NCI-H226 (cell line): ENCODE data around the gene RASAL1.

Experiments
- DNase-seq: peaks from one replicate; pipeline ENCODE4 v3.0.0-alpha.2; 2015

Gene RASAL1, protein sequence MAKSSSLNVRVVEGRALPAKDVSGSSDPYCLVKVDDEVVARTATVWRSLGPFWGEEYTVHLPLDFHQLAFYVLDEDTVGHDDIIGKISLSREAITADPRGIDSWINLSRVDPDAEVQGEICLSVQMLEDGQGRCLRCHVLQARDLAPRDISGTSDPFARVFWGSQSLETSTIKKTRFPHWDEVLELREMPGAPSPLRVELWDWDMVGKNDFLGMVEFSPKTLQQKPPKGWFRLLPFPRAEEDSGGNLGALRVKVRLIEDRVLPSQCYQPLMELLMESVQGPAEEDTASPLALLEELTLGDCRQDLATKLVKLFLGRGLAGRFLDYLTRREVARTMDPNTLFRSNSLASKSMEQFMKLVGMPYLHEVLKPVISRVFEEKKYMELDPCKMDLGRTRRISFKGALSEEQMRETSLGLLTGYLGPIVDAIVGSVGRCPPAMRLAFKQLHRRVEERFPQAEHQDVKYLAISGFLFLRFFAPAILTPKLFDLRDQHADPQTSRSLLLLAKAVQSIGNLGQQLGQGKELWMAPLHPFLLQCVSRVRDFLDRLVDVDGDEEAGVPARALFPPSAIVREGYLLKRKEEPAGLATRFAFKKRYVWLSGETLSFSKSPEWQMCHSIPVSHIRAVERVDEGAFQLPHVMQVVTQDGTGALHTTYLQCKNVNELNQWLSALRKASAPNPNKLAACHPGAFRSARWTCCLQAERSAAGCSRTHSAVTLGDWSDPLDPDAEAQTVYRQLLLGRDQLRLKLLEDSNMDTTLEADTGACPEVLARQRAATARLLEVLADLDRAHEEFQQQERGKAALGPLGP

DNA sequence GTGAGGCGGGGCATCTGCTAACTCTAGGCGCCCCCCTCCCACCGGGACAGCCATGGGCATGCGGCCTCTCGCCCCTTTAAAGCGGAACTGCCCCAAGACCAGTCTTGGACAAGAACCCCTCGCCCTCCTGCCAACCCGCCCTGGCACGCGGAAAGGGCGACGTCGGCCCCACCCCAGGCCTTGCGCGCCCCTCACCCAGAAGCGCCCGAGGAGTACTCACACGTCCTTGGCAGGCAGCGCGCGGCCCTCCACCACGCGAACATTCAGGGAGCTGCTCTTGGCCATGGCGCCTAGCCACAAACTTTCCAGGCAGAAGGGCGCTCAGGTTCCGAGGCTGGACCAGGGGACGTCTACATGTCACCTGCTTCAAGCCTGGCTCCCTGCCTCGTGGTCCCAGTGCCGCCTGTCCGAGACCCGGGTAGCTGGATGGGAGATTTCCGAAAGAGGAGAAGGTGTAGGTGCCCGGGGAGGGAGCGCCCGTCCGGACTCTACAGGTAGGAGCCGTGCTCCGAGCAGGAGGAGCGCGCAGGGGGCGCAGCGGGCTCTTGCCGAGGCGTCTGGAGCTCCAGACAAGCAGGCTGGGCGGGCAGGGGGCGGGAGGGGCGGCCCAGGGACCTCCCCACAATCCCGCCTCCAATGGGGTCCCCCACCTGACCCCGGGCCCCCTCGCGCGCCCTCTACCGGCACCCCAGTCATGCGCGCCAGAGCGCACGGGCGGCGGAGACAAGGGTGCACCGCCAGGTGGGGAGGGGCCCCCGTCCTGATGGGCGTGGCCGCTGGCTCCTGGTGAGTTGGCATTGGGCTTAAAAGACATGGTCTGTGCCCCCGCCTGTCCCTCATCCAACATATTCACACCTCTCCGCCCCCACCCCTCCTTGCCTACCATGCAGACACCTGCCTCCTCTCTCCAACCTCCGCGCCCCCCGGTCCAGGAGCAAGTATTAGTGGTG, at the start of gene RASAL1:
RASAL1 (minus strand) TSS at position 584 of the 950 bp plus-strand sequence; CDS start at position 285, 299 bp downstream.
- peak; percentile 62 for DNase-seq

GRCh38 chr12:113184900-113185179, 49.3 kb upstream of the RASAL1 start:
- DNase-seq = peak; percentile 89

DNA sequence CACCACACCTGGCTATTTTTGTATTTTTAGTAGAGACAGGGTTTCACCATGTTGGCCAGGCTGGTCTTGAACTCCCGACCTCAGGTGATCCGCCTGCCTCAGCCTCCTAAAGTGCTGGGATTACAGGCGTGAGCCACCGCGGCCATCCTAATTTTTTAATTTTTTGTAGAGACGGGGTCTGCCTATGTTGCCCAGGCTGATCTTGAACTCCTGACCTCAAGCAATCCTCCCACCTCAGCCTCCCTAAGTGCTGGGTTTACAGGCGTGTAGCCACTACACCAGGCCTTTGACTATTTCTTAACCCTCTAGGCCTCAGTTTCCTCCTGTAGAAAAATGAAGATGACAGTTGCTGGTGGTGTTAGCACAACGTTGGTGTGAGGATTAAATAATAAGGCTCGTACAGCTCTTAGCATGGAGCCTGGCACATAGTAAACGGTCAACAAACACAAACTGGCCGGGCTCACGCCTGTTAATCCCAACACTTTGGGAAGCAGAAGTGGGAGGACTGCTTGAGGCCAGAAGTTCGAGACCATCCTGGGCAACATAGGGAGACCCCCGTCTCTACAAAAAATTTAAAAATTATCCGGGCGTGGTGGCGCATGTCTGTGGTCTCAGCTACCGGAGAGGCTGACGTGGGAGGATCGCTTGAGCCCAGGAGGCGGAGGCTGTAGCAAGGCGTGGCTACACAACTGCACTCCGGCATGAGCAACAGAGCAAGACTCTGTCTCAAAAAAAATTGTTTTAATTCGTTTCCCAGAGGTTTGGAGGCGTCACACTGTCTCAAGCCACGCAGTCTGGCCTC, 48.7 kb upstream of the RASAL1 start:
- no peak for DNase-seq

DNA sequence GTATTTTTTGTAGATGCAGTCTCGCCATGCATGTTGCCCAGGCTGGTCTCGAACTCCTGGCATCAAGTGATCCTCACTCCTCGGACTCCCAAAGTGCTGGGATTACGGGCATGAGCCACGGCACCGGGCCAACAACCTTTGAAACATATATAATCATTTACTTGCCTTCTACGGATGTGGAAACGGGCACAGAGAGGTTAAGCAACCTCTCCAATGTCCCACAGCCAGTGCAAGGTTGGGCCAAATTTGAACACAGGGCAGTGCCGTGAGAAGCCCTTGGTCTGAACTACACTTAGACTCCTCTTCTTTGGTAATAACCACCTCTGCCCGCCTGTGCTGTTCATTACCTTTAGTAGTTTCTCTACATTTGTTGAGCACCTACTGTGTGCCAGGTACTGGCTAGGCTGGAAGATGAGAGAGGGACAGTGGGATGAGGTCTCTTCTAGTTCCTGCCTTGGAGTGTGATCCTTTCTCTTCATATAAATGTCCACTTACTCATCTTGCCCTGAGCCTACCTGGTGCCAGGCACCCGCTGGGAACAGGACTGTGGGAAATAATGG, 47.5 kb upstream of the RASAL1 start:
- no peak for DNase-seq

DNA sequence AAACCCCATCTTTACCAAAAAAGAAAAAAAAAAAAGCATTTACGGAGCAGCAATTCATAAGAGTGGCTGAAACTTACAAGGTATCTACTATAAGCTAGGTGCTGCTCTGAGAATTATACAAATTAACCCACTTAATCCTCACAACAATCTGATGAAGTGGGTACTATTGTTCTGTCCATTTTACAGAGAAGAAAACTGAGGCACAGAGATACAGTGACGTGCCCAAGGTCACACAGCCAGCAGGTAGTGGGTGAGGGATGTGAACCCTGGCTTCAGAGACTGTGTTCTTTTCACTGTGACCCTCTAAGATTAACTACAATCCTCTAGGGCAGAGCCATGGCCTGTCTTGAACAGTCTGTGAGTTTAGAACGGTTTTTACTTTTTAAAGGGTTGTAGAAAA, 46.4 kb upstream of the RASAL1 start:
- DNase-seq = no peak

GRCh38 chr12:113180333-113180732, 44.8 kb upstream of the RASAL1 start:
- no peak for DNase-seq

DNA sequence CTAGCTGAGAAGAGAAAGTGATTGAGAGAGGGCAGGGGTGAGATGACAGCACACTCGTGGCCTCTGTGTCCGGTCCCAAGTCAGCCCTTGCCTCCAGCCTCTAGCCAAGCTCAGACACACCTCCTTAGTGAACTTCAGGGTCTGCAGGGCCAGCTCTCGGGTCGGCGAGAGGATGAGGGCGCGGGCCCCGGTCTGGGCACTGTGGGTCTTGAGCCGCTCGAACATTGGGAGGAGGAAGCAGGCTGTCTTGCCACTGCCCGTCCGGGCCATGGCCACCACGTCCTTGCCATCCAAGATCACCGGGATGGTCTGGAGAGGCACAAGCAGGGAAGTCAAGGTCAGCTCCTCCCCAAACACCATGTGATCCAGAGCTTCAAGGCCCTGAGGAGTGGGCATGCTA, 43.5 kb upstream of the RASAL1 start:
- no peak for DNase-seq

- DNase-seq = peak; percentile 37
Measured at GRCh38 chr12:113174461-113175384, 39.2 kb upstream of the RASAL1 start.

DNA sequence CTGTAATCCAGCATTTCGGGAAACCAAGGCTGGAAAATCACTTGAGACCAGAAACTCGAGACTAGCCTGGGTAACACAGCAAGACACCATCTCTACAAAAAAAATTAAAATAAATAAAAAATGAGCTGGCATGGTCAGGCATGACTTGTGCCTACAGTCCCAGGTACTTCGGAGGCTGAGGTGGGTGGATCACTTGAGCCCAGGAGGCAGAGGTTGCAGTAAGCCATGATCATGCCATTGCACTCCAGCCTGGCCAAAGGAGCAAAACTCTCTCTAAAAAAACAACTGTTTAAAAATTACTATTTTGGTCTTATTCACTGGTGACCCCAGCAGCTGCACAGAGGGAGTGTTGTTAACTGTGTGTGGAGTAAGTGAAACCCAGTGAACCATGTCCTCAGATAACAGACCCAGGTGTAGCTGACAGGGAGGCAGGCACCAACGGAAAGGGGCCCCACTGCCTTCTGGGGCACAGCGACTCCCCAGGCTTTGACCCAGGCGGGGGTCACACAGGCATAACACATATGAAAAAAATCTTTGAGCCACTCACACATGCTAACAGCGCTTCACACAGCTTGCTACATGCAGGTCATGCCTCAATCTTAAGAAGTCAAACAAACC, 37.6 kb upstream of the RASAL1 start:
- no peak for DNase-seq

DNA sequence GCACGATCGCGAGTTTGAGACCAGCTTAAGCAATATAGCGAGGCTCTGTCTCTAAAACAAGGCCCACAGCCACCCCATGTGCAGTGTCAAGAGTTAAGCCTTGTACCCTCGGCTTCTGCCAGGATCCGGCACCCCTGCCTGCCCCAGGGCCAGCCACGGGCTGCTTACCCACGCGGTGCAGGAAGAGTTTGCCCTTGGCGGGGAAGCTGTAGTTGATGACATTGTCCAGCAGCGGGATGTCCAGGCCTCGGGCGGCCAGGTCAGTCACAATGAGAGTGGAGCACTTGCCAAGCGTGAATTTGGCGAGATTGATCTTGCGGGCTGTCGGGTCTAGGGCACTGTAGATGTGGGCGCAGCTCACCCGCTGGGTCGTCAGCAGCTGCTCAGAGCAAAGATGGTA, 36.6 kb upstream of the RASAL1 start:
- DNase-seq = no peak

DNA sequence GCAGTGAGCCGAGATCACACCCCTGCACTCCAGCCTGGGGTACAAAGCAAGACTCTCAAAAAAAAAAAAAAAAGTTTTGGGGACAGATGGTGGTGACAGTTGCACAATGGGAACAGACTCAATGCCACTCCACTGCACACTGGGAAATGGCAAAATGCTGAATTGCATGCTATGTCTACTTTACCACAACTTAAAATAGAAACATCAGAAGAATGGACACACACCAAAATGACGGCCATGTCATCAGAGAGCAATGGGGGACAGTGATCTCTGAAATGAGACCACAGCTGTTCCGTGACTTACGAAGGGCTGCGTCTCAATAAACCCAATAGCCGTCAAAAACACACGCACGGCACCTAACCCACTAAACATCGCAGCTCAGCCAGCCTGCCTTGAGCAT, 36.0 kb upstream of the RASAL1 start:
- no peak for DNase-seq

GRCh38 chr12:113170926-113171325, 35.4 kb upstream of the RASAL1 start:
- no peak for DNase-seq

- DNase-seq = no peak
Measured at GRCh38 chr12:113170457-113170856, 34.9 kb upstream of the RASAL1 start.

GRCh38 chr12:113169697-113170096, 34.1 kb upstream of the RASAL1 start:
- DNase-seq = no peak

- no peak for DNase-seq
Measured at GRCh38 chr12:113167868-113168267, 32.3 kb upstream of the RASAL1 start.

DNA sequence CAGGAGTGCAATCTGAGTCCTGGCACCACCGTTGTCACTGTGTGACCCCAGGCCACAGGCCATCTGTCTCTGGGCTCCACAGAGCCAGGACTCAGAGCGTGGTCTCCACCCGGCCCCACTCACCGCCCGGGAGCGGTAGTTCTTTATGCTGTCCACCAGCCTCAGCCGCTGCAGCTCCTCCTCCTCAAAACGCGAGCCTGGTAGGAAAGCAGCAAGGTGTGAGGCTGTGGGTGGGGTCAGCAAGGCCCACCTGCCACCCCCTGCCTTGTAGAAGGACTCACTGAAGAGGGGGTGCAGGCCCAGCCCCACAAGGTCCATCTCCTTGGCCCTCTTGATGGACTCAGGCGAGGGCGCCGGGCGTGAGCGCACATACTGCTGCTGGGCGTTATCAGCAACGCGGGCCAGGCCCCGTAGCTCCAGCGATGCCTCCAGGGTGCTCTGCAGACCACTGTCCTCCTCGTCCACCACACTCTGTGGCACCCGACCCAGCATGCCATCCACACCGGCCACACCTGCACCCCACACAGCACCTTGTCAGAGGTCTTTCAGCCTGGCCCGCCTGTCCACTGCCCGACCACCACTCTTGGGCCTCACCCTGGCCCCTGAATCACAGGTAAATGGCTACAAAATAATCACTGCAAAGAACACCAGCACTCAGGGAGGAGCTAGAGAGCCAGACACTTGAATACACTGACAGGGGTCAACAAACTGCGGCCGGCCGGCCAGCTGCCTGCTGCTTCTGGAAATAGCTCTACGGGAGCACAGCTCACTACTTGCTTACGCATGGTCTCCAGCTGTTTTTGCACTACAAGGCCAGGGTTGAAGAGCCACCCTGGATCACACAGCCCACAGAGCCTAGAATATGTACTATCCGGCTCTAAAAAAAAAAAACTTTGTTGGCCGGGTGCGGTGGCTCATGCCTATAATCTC, 30.2 kb upstream of the RASAL1 start:
- DNase-seq = no peak

DNA sequence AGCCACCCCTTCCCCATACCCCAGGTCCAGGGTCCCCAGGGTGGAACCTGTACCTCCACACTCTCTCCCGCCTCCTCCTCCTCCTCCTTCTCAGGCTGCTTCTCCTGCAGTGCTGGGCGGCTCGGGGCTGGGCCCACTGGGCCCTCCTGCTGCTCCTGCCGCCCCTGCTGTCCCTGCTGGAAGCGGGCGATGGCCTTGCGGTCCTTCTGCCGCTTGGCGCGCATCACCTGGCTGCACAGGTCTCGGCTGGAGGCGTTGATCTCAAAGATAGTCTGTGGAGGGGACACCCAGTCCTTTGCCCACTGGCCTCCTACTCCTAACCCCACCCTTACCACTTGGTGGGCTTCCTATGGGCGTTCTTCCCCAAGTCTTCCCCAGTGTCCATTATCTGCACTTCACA, 28.5 kb upstream of the RASAL1 start:
- DNase-seq = no peak

DNA sequence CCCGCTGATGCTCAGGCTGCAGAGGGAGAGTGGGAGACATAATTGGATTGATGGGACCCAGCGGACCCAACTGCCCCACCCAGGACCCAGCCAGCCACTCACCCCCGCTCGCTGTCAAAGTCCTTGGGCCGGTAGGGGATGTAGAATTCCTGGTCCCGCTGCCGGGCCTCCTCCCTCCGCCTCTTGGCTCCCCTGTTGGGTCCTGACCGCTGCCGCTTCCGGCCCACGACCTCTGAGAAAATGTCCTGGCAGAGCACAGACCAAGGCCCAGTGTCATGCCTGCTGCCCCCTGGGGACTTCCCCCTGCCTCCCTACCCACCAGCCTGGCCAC, 27.4 kb upstream of the RASAL1 start:
- DNase-seq = no peak
